ENCODE data around the gene ZNF723. TPM values are rescaled to one million over a fixed set of nuclear protein-coding genes. Genes with fewer than 3 reads are reported as not detected.

The ZNF723 gene
- total and polyA plus RNA-seq, 2 of the 4 experiments (the other 2 are of a cell fraction) = not detected

DNA sequence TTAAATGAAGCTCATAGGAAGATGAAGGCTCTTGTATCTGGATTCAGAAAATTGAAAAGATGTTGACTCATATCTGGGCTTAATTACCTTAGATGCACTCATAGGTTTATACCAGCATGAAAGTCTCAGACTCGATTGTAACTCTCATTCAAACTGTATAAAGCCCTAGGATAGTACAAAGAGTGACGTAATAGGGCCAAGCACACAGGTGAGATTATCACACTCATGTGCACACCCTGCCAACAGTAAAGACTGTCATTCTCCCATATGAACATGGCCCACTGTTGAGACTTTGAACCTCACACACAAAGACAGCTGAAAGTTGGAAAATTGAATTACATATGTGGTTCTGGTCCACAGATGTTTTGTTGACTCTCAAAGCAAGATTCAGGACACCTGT, 18.0 kb upstream of the ZNF723 start:
- Histone ChIP-seq H4K20me1 (ENCODE audit: insufficient read depth, low read length) (no peaks in the 10 kb centered on the region), H2AK9ac (replicated peaks; ENCODE audit: low read depth, low read length, poor library complexity) (no peak overlapping the region), H3K4me2 (ENCODE audit: low read depth, low read length) (no peak overlapping the region), H3K23ac (ENCODE audit: low read depth, low read length) (no peak overlapping the region), H3K14ac (replicated peaks; ENCODE audit: low read depth, low read length) (no peak overlapping the region), H3K4ac (ENCODE audit: low read depth, low read length) (no peak overlapping the region), H3K27ac (ENCODE audit: insufficient read depth, low read length) (no peak overlapping the region), H2AK5ac (ENCODE audit: low read depth, low read length) (no peak overlapping the region), H3K9ac (ENCODE audit: low read depth, low read length) (no peak overlapping the region), H3K36me3 (ENCODE audit: control insufficient read depth, insufficient read depth, low read length) (no peaks in the 10 kb centered on the region), H2BK120ac (ENCODE audit: low read depth, low read length) (no peak overlapping the region), H3K4me3 (ENCODE audit: insufficient read depth, low read depth, low read length) (no peak overlapping the region), H4K8ac (ENCODE audit: low read depth in 2 of 2, low read length in 2 of 2) (no peak overlapping the region), H3K56ac (ENCODE audit: extremely low read depth, insufficient read depth, low read length) (no peak overlapping the region), H3K27me3 (ENCODE audit: control insufficient read depth, insufficient read depth, low read length) (no peaks in the 10 kb centered on the region), H2AFZ (replicated peaks; ENCODE audit: low read length, poor library complexity) (no peak overlapping the region), H3K79me1 (ENCODE audit: low read depth in 1 of 2, low read length in 2 of 2) (no peaks in the 10 kb centered on the region), H3K4me1 (ENCODE audit: control insufficient read depth, insufficient read depth, low read length) (no peaks in the 10 kb centered on the region), H2BK15ac (ENCODE audit: low read depth, low read length) (no peak overlapping the region), H3K9me1 (ENCODE audit: insufficient read depth, low read length) (no peaks in the 10 kb centered on the region), H2BK20ac (ENCODE audit: low read depth, low read length) (no peak overlapping the region), H3K18ac (ENCODE audit: low read depth, low read length) (no peak overlapping the region), H2BK5ac (ENCODE audit: low read depth, low read length, poor library complexity, severe bottlenecking) (no peak overlapping the region), H4K91ac (ENCODE audit: insufficient read depth, low read depth, low read length) (no peak overlapping the region), H3K9me3 (ENCODE audit: control insufficient read depth, insufficient read depth, low read length) (peaks cover 40% of the 10 kb centered on the region), H4K5ac (ENCODE audit: low read depth, low read length) (no peak overlapping the region)
- in situ Hi-C loops (cut with MboI; ENCODE audit: low sequenced_read_pairs) (no loop called here), intact Hi-C loops (cut with micrococcal nuclease) (no loop called here), dilution Hi-C loops (cut with HindIII; ENCODE audit: low sequenced_read_pairs, unreplicated experiment) (no loop called here)
- BruUV-seq (replicated peaks) = no TSS peak
- DNase-seq (no peak), ATAC-seq (ENCODE audit: low read depth) (no peak)
- TF ChIP-seq MXI1 (IDR thresholded peaks at IDR 0.05; ENCODE audit: borderline replicate concordance, low read depth, low read length) (no peak), FOS (IDR thresholded peaks at IDR 0.05; ENCODE audit: low read depth, low read length) (no peak), MAFK (IDR thresholded peaks at IDR 0.05; ENCODE audit: low read depth, low read length) (no peak)
- ChIA-PET CTCF (no interaction called here), POLR2A (ENCODE audit: unreplicated experiment) (no interaction called here)
- no CpG with 5 or more reads among the region's 2 CpGs for WGBS, 2 experiments (ENCODE audit: extremely low coverage in 2 of 2, insufficient read length in 1 of 2)
